Kidney glomerular epithelial cell (primary cell): ENCODE measurements around the gene METTL9.
"Not testable (repeated sequence)": the region's sequence is repeated elsewhere in the genome, so short reads cannot be mapped to it uniquely, and the experiment has no call there.

Experiments
- DNase-seq: peaks from one replicate; lab custom pipeline; 2025; lab: John Stamatoyannopoulos, UW

The METTL9 gene

GRCh38 chr16:21637032-21637968 is 37.9 kb downstream of the METTL9 start:
- DNase-seq: no peak

- no peak for DNase-seq
Measured at GRCh38 chr16:21638573-21638975, 39.2 kb downstream of the METTL9 start.

GRCh38 chr16:21639493-21639892 is 40.1 kb downstream of the METTL9 start:
- DNase-seq: no peak

- DNase-seq: no peak
Measured at GRCh38 chr16:21641916-21642315, 42.5 kb downstream of the METTL9 start.

GRCh38 chr16:21642861-21643260 is 43.5 kb downstream of the METTL9 start:
- no peak for DNase-seq

GRCh38 chr16:21643785-21644184 is 44.4 kb downstream of the METTL9 start:
- no peak for DNase-seq

GRCh38 chr16:21644674-21645073 is 45.3 kb downstream of the METTL9 start:
- DNase-seq: no peak

- peak; percentile 10 for DNase-seq
Measured at GRCh38 chr16:21645261-21645721, 45.9 kb downstream of the METTL9 start.

- no peak for DNase-seq
Measured at GRCh38 chr16:21646091-21646490, 46.7 kb downstream of the METTL9 start.

GRCh38 chr16:21646721-21647561 is 47.6 kb downstream of the METTL9 start:
- no peak for DNase-seq

GRCh38 chr16:21647562-21648164 is 48.3 kb downstream of the METTL9 start:
- DNase-seq: no peak

GRCh38 chr16:21649826-21650406 is 50.5 kb downstream of the METTL9 start:
- DNase-seq: not testable (repeated sequence)

- DNase-seq: no peak
Measured at GRCh38 chr16:21650521-21650920, 51.1 kb downstream of the METTL9 start.

GRCh38 chr16:21651515-21651914 is 52.1 kb downstream of the METTL9 start:
- DNase-seq: no peak

GRCh38 chr16:21652453-21652852 is 53.1 kb downstream of the METTL9 start, which contains the start of gene IGSF6:
Gene IGSF6, minus strand, starts transcription at chr16:21652608. Its CDS starts 10 bp downstream, at chr16:21652598.
- DNase-seq: no peak

- DNase-seq: no peak
Measured at GRCh38 chr16:21653571-21653970, 54.2 kb downstream of the METTL9 start.

- DNase-seq: no peak
Measured at GRCh38 chr16:21654466-21654865, 55.1 kb downstream of the METTL9 start.

GRCh38 chr16:21654881-21655280 is 55.5 kb downstream of the METTL9 start:
- no peak for DNase-seq

GRCh38 chr16:21656795-21657768 is 57.7 kb downstream of the METTL9 start:
- DNase-seq: peak; percentile 38

- DNase-seq: no peak
Measured at GRCh38 chr16:21659124-21659523, 59.7 kb downstream of the METTL9 start.
